Measurements from ENCODE around the gene LRRC26.

Gene LRRC26

GRCh38 chr9:137199411-137200121 lies 29.7 kb upstream of the LRRC26 start:
- DNase-seq (ENCODE audit: low read depth in 2 of 2) = no peak

DNA sequence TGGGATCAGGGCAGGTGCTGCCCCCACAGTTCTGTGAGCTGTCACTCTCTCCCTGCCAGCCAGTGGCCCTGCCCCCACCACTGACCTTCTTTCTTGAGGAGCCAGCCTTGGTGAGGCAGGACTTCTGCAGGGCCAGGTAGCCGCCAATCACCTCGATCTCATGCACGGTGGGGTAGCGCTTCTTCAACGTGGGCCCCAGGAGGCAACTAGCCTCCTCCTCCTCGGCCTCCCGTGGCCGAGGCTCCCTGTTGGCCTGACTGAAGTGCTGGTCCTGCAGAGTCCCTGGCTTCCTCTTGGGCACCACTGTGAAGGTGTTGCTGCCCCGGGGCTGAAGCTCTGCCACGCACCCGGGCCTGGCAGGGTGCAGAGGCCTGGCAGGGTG lies 29.0 kb upstream of the LRRC26 start:
- DNase-seq (ENCODE audit: low read depth in 2 of 2) = no peak

- no peak for DNase-seq (ENCODE audit: low read depth in 2 of 2)
Measured at GRCh38 chr9:137198051-137198901, 28.4 kb upstream of the LRRC26 start.

DNA sequence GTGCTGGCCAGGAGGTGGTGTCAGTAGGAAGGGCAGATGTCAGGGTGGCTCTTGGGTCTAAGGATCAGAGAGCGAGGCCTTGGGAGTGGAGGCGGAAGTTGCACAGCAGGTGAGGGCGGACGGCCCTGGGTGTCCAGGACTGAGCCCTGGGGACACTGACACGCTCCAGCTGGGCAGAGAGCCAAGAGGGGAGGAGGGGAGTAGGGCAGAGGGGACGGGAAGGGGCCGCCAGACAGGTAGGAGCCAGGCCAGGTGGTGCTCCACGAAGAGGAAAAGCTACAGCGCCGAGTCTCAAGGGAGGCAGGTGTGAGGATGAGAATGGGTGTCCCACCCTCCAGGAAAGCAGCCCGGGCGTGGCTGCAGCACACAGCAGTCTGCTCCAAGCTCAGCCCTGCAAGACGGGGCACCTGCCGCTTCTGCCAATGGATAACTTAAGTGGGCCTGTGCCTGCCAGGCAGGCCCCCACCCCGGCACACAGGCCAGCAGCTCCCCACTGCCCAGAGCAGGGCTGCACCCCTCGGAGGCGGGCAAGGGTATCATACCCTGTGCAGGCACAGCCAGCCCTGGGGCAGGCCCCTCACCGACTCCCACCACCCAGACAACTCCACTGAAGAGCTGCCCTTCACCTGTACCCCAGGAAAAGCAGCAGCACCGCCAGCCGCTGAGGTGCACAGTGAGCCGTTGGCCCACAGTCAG lies 25.8 kb upstream of the LRRC26 start:
- no peak for DNase-seq (ENCODE audit: low read depth in 2 of 2)

GRCh38 chr9:137194909-137195308 lies 25.1 kb upstream of the LRRC26 start:
- no peak for DNase-seq (ENCODE audit: low read depth in 2 of 2)

- DNase-seq (ENCODE audit: low read depth in 2 of 2) = no peak
Measured at GRCh38 chr9:137194388-137194787, 24.5 kb upstream of the LRRC26 start.

- DNase-seq (ENCODE audit: low read depth in 2 of 2) = no peak
Measured at GRCh38 chr9:137193771-137194170, 23.9 kb upstream of the LRRC26 start.

DNA sequence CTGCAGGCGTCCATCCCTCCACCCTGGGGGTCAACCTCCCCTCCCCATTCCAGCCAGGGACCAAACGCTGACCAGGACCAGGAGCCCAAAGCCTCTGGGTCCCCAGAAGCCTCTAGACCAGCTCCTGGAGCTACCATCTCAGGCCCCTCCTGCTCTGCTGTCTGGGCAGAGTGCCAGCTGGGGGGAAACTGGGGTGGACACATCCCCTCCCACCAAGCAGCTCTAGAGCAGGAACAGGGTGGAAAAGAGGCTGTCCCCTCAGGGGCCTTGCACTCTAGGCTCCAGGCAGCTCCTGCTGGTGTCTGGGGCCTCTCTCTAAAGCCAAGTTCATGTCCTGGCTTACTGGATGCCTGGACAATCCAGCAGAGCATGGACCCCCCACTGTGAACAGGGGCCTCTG lies 23.0 kb upstream of the LRRC26 start:
- DNase-seq (ENCODE audit: low read depth in 2 of 2) = no peak

GRCh38 chr9:137192448-137192780 lies 22.6 kb upstream of the LRRC26 start:
- no peak for DNase-seq (ENCODE audit: low read depth in 2 of 2)

DNA sequence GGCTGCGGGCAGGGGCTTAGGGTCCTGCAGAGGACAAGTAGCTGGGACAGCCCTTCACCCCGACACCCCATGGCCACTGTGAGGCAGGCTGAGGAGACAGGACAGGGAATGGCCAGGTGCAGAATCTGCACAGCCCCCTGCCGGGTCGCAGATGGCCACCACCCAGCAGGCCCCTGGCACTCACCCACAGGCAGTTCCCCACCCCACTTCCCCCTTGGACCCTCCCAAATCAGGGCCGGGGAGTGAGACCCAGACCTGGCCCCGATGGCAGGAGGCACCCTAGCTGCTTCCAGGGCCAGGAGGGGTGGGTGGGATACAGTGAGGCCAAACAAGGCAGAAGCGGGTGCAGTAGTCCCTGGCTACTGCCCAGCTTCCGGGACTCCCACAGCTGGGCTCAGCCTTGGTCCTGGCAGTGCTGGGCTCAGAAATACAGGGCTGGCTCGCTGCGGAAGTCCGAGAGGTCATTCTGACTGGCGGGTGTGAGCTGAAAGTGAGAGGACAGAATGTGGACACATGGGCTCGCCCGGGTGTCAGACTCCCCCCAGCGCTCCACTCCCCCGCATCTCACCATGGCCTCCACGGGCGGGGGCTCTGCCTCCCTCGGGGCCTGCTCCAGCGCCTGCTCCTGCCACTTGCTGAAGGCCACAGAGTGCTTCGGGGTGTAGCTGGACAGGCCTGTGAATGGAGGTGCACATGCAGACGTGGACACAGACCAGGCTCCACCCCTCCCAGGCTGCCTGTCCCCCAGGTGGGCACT lies 22.0 kb upstream of the LRRC26 start:
- DNase-seq (ENCODE audit: low read depth in 2 of 2) = no peak

DNA sequence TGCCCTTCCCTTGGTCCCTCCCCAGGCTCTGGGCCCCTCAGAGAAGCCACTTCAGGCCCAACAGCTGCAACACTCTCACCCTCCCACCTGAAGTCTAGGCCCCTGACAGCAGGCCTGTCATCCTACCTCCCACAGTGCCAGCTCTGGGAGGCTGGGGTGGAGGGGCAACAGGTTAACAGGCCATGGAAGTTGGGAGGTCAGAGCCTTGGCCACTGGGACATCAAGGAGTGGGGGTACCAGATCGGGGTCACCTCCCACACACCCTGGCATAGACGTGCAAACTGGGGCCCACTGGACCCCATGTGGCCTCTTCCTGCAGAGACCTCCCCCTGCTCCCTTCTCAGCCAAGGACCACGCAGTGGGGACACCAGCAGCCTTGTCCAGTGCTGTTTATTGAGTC lies 21.4 kb upstream of the LRRC26 start:
- no peak for DNase-seq (ENCODE audit: low read depth in 2 of 2)

- DNase-seq (ENCODE audit: low read depth in 2 of 2) = no peak
Measured at GRCh38 chr9:137190315-137190856, 20.5 kb upstream of the LRRC26 start.

DNA sequence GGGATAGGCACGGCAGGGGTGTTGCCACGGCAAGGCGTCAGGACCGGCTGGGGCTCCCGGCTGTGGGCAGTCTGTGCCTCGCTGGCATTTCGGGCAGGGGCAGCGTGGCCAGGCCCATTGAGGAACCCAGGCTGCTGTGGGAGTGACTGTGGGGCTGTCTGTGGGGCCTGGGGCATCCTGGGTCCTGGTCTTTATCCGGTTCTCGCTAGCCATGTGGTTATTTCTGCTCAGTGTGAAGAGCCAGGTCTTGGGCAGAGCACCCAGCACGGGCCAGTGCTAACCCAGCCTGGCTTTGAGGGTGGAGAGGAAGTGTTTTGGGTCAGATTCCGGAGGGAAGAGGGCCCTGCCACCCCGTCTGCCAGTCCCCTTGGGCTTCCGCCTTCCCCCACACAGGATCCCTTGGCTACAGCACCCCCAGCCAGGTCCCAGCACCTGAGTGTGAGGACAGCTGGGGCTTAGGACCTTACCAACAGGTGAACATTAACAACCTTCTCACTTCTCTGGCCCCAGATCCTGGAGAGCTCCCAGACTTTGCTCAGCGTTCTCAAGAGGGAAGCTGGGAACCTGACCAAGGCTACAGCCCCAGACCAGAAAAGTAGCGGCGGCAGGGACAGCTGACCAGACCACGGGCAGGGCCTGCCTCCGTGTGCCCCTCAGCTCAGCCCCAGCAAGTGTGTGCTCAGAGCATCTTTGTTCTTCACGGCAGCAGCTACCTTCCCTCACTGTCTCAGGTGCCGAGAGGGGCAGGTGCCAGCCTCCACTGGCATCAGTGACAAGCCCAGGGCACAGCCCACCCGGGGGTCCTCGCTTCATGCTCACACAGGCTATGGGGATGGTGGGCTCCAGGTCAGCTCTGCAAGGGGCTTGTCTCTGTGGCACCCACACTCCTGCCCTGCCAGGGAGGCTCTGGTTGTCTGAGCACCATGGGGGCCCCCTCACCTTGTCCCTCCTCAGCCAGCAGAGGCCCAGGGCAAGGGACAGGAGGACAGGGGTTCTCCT lies 19.7 kb upstream of the LRRC26 start:
- no peak for DNase-seq (ENCODE audit: low read depth in 2 of 2)

- DNase-seq (ENCODE audit: low read depth in 2 of 2) = peak; percentile 80 to 91
Measured at GRCh38 chr9:137188490-137189296, 18.8 kb upstream of the LRRC26 start, which contains the start of the genes ANAPC2 and SSNA1. TSS of gene ANAPC2 (minus strand) at chr9:137188560. CDS start at chr9:137188532, 28 bp downstream. TSS of gene SSNA1 (plus strand) at chr9:137188676. CDS start at chr9:137188727, 51 bp downstream.

DNA sequence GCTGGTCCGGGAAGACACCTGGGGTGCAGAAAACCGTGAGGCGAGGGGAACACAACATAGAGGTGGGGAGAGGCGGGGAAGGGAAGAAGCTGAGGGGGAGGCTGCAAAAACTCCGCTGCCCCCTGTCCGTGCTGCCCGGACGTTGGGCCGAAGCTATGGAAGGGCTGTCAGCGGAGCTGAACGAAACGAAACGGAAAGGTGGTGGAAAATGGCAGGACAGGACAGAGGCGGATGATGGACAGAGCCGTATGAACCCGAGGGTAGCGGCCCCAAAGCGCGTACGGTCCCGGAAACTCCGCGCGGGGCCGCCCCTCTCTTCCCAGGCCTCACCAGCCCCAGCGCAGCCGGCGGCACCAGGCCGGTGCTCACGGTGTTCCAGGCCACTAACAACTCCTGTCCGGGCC lies 18.2 kb upstream of the LRRC26 start:
- DNase-seq (ENCODE audit: low read depth in 2 of 2) = no peak

- DNase-seq (ENCODE audit: low read depth in 2 of 2) = no peak
Measured at GRCh38 chr9:137187386-137187785, 17.5 kb upstream of the LRRC26 start.

DNA sequence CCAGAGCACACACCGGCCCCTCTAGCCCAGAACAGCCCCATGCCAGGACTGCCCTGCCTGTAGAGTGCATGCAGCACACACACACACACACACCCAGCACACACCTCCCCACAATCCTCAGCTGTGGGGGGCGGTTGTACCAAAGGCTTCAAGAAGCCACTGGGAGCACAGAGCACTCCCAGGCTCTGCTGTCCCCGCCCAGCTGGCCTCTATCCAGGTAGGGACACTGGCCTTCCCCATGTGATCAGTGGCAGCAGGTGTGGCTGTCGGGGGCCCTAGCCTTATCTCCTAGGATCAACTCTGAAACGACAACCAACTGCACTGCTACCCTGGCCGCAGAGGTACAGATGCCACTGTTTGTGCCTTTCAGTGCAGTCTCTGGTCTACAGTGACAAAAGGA lies 16.5 kb upstream of the LRRC26 start:
- DNase-seq (ENCODE audit: low read depth in 2 of 2) = no peak

GRCh38 chr9:137185921-137186320 lies 16.1 kb upstream of the LRRC26 start:
- DNase-seq (ENCODE audit: low read depth in 2 of 2) = no peak

- no peak for DNase-seq (ENCODE audit: low read depth in 2 of 2)
Measured at GRCh38 chr9:137184881-137185660, 15.2 kb upstream of the LRRC26 start.

Data from stimulated activated CD4-positive, alpha-beta T cell treated with anti-CD3 and anti-CD28 coated beads, Interleukin-1b, Interleukin-23, amount 100 ng/mL, for 1 hour (primary cell).